K562 (cell line): ENCODE data around the gene ZNF488. TPM values are rescaled to one million over a fixed set of nuclear protein-coding genes. Genes with fewer than 3 reads are reported as not detected.

Source experiments
- ATAC-seq: fragments of 200-7000 bp; cut with Tn5 transposase; 3 replicates; pipeline ENCODE4 v1.9.1; 2020; ENCODE audit warnings: moderate library complexity
- Bru-seq: library from RNA; stranded (reverse); fragments of 400-500 nt; gene quantifications from one replicate; lab custom pipeline; 2021; lab: Mats Ljungman, UMichigan
- BruChase-seq, 2 experiments: library from RNA; stranded (reverse); fragments of 400-500 nt; gene quantifications; one replicate each; lab custom pipeline; 2021; lab: Mats Ljungman, UMichigan
- BruUV-seq: library from RNA; stranded (reverse); fragments of 400-500 nt; replicated peaks from 2 replicates; lab custom pipeline; 2021; lab: Mats Ljungman, UMichigan
- CTCF ChIA-PET: fragments of 300-600 bp; formaldehyde crosslinking; extraction: SDS; loops from one replicate; lab custom pipeline; 2021; ENCODE audit warnings: low intra/inter-chr PET ratio; lab: Yijun Ruan, JAX
- POLR2A ChIA-PET: fragments of 300-600, 350-650 bp; sonication (Branson Sonifier 250); formaldehyde crosslinking; extraction: SDS; loops from one replicate; lab custom pipeline; 2021; ENCODE audit warnings: antibody characterized with exemption, inconsistent platforms; lab: Yijun Ruan, JAX
- DNase-seq, 4 experiments: peaks; one replicate each; pipeline versions ENCODE4 v3.0.0 to v3.0.0-alpha.2; 2011 to 2018; ENCODE audit warnings: low spot score in 3 of 4, mixed read lengths in 3 of 4; ENCODE audit errors: extremely low read depth in 1 of 4
- FAIRE-seq: peaks from 2 replicates; lab custom pipeline; 2011; peaks lifted over from hg19 to GRCh38; lab: Jason Lieb, UNC
- H2AFZ ChIP-seq: 2 replicates; pipeline ENCODE4 v1.6.0; 2011; ENCODE audit warnings: low read depth, low read length, control low read depth, inconsistent platforms
- H3K27ac ChIP-seq: fragments of 200-600 bp; 3 replicates; pipeline ENCODE4 v1.8.0; 2011; ENCODE audit warnings: low read depth, mild to moderate bottlenecking, control low read depth, inconsistent platforms, low read length, moderate library complexity, mixed read lengths; ENCODE audit errors: extremely low read depth
- H3K27me3 ChIP-seq, 2 experiments: fragments of 300-600 bp in 1 of 2; 2 replicates in 1 of 2; 3 replicates in 1 of 2; pipeline versions ENCODE4 v1.6.0 to v1.8.0; 2011; ENCODE audit warnings: inconsistent platforms in 2 of 2, low read length in 2 of 2, mild to moderate bottlenecking in 1 of 2, mixed read lengths in 1 of 2, moderate library complexity in 1 of 2; ENCODE audit not compliant: control insufficient read depth in 2 of 2, insufficient read depth in 2 of 2
- H3K36me3 ChIP-seq: fragments of 300-600 bp; 3 replicates; pipeline ENCODE4 v1.8.0; 2011; ENCODE audit warnings: mild to moderate bottlenecking, low read length, inconsistent platforms; ENCODE audit not compliant: control insufficient read depth, insufficient read depth
- H3K4me1 ChIP-seq, 2 experiments: fragments of 200-600 bp in 1 of 2; replicated peaks in 1 of 2; 2 replicates in 1 of 2; 3 replicates in 1 of 2; pipeline versions ENCODE4 v1.5.1 to v1.8.0; 2011; ENCODE audit warnings: inconsistent platforms in 2 of 2, low read length in 2 of 2, mild to moderate bottlenecking in 1 of 2, mixed read lengths in 1 of 2, moderate library complexity in 1 of 2; ENCODE audit not compliant: control insufficient read depth in 2 of 2, insufficient read depth in 2 of 2
- H3K4me2 ChIP-seq: 2 replicates; pipeline ENCODE4 v1.6.1; 2011; ENCODE audit warnings: low read length, control low read depth, inconsistent platforms, mixed read lengths; ENCODE audit not compliant: insufficient read depth
- H3K4me3 ChIP-seq: fragments of 200-600 bp; sonication (generic), shearing (Covaris generic); 2 replicates; pipeline ENCODE4 v1.5.1; 2016; ENCODE audit warnings: control low read depth, inconsistent platforms
- H3K79me2 ChIP-seq: fragments of 200-600 bp; 3 replicates; pipeline ENCODE4 v1.8.0; 2011; ENCODE audit warnings: low read length, inconsistent platforms; ENCODE audit not compliant: control insufficient read depth, insufficient read depth
- H3K9ac ChIP-seq, 2 experiments: 2 replicates each; pipeline versions ENCODE4 v1.6.0 to v1.6.1; 2011; ENCODE audit warnings: low read depth in 2 of 2, low read length in 2 of 2, control low read depth in 1 of 2, inconsistent platforms in 1 of 2, mild to moderate bottlenecking in 1 of 2, mixed read lengths in 1 of 2; ENCODE audit not compliant: insufficient read depth in 1 of 2
- H3K9me1 ChIP-seq: one replicate; pipeline ENCODE4 v1.6.0; 2011; ENCODE audit warnings: inconsistent platforms, mild to moderate bottlenecking, low read length, moderate library complexity; ENCODE audit not compliant: control insufficient read depth, insufficient read depth
- H3K9me3 ChIP-seq: replicated peaks from 2 replicates; pipeline ENCODE4 v1.5.1; 2011; ENCODE audit warnings: low read depth, low read length, inconsistent platforms; ENCODE audit not compliant: control insufficient read depth, insufficient read depth
- H4K20me1 ChIP-seq: replicated peaks from 2 replicates; pipeline ENCODE4 v1.6.1; 2011; ENCODE audit warnings: low read length, inconsistent platforms, mixed read lengths; ENCODE audit not compliant: control insufficient read depth, insufficient read depth
- ATF1 ChIP-seq, 2 experiments: fragments of 450-650 bp in 1 of 2; IDR thresholded peaks; 2 replicates each; pipeline ENCODE4 v1.6.1; 2016; ENCODE audit warnings: missing compliant biosample characterization in 1 of 2, missing genetic modification characterization in 1 of 2
- BDP1 ChIP-seq: IDR thresholded peaks from 3 replicates; pipeline ENCODE4 v1.6.1; 2011; ENCODE audit not compliant: insufficient read length, insufficient read depth
- HMGN3 ChIP-seq: IDR thresholded peaks from 2 replicates; pipeline ENCODE4 v1.6.1; 2011; ENCODE audit warnings: borderline replicate concordance, low read depth, mild to moderate bottlenecking, mixed read lengths, low read length; ENCODE audit not compliant: insufficient read length; ENCODE audit errors: extremely low read depth
- NR2C2 ChIP-seq, 2 experiments: fragments of 200-800 bp in 1 of 2; sonication (Bioruptor generic) in 1 of 2; sonication (generic) in 1 of 2; formaldehyde crosslinking in 1 of 2; IDR thresholded peaks; 2 replicates each; pipeline versions ENCODE4 v1.6.1 to v1.8.0; 2016 to 2022; ENCODE audit warnings: mild to moderate bottlenecking in 1 of 2, missing compliant biosample characterization in 1 of 2, missing genetic modification characterization in 1 of 2, missing genetic modification reagents in 1 of 2
- RB1 ChIP-seq: fragments of 450-650 bp; IDR thresholded peaks from 2 replicates; pipeline ENCODE4 v1.6.1; 2017; ENCODE audit warnings: low read depth, mild to moderate bottlenecking
- RFX5 ChIP-seq: IDR thresholded peaks from 2 replicates; pipeline ENCODE4 v1.6.1; 2011; ENCODE audit warnings: low read depth, mild to moderate bottlenecking, improper control_type of control experiment, low read length
- SIN3A ChIP-seq, 2 experiments: fragments of 150-350 bp in 1 of 2; IDR thresholded peaks; 2 replicates each; pipeline ENCODE4 v1.6.1; 2011 to 2016; ENCODE audit warnings: borderline replicate concordance in 2 of 2, low read depth in 2 of 2, low read length in 2 of 2, mild to moderate bottlenecking in 2 of 2, moderate library complexity in 2 of 2; ENCODE audit not compliant: control insufficient read depth in 1 of 2
- YY1 ChIP-seq, 3 experiments: IDR thresholded peaks; 2 replicates each; pipeline ENCODE4 v1.6.1; 2011; ENCODE audit warnings: low read length in 2 of 3, mild to moderate bottlenecking in 2 of 3, moderate library complexity in 2 of 3, borderline replicate concordance in 1 of 3, control low read depth in 1 of 3, low read depth in 1 of 3; ENCODE audit not compliant: insufficient read depth in 3 of 3, insufficient replicate concordance in 2 of 3, control insufficient read depth in 1 of 3, insufficient read length in 1 of 3; ENCODE audit errors: extremely low read depth in 1 of 3
- ZBTB7A ChIP-seq: IDR thresholded peaks from 2 replicates; pipeline ENCODE4 v1.6.1; 2011; ENCODE audit warnings: low read depth, mild to moderate bottlenecking, low read length, moderate library complexity, borderline replicate concordance; ENCODE audit not compliant: control insufficient read depth
- WGBS: fragments of 100-300 bp; shearing (Covaris generic); methylation state at CpG from one replicate; pipeline ENCODE4 v1.1.6; 2016; ENCODE audit warnings: low coverage, mixed read lengths; ENCODE audit not compliant: insufficient coverage; ENCODE audit errors: missing lambda C conversion rate; 5-methylcytosine and 5-hydroxymethylcytosine counted together
- in situ Hi-C: fragments of 300-500 bp; cut with MboI; formaldehyde crosslinking; loops from 4 replicates; pipeline ENCODE4 v1.15.0; 2018; ENCODE audit warnings: inconsistent platforms, mixed read lengths
- intact Hi-C: fragments of 100-400 bp; cut with micrococcal nuclease; formaldehyde crosslinking; loops from 2 replicates; pipeline ENCODE4 v1.14.2; 2022
- long read RNA-seq, 3 experiments: library from polyadenylated mRNA in 2 of 3; library from RNA in 1 of 3; unstranded in 2 of 3; stranded (forward) in 1 of 3; transcript quantifications; one replicate each; pipeline ENCODE4 v2.0.0, GENCODE V29; 2019 to 2022
- polyA minus RNA-seq, 3 experiments: library from RNA; depleted of rRNA, polyadenylated mRNA; stranded (reverse); fragments of >200 nt; gene quantifications; 2 replicates each; pipeline ENCODE4 v1.2.3, GENCODE V29; 2011
- polyA plus RNA-seq, 8 experiments: library from polyadenylated mRNA; depleted of rRNA in 4 of 8; stranded (reverse) in 5 of 8; unstranded in 3 of 8; fragments of >200 nt; fragmentation: Nextera tagmentation in 2 of 8; fragmentation: Illumina TruSeq in 1 of 8; extraction: Ambion mirVana in 2 of 8; extraction: Trizol in 1 of 8; gene quantifications; 2 replicates each; pipeline versions ENCODE4 v1.2.1 to v1.2.3, GENCODE V29; 2011 to 2014; ENCODE audit warnings: inconsistent platforms in 1 of 8, missing spikeins in 1 of 8
- total RNA-seq, 7 experiments: library from RNA; depleted of rRNA in 6 of 7; stranded (reverse); fragments of >200 nt in 6 of 7; fragmentation: Illumina TruSeq in 2 of 7; extraction: Trizol in 2 of 7; gene quantifications; 2 replicates each; pipeline versions ENCODE4 v1.2.1 to v1.2.3, GENCODE V29; 2011 to 2021; ENCODE audit warnings: low replicate concordance in 1 of 7
- TF ChIP-seq, protein P1 (sequence below), 2 experiments: IDR thresholded peaks; 2 replicates each; pipeline ENCODE4 v1.6.1; 2011; ENCODE audit warnings: borderline replicate concordance in 1 of 2, control low read depth in 1 of 2, low read depth in 1 of 2, low read length in 1 of 2, mild to moderate bottlenecking in 1 of 2, mixed read lengths in 1 of 2, moderate library complexity in 1 of 2; ENCODE audit not compliant: insufficient read depth in 1 of 2, insufficient read length in 1 of 2, poor library complexity in 1 of 2, severe bottlenecking in 1 of 2; ENCODE audit errors: extremely low read depth in 1 of 2

The ZNF488 gene
- total RNA-seq (2011; cell fraction: chromatin; rRNA removed; ENCODE audit: low replicate concordance): 0.30 TPM in 1 of 2 replicates, not detected in the other
- total RNA-seq (2011; cell fraction: nucleolus; rRNA removed): 0.13 and 0.33 TPM in 2 replicates
- not detected in 2 replicates for total RNA-seq (2011; cell fraction: nucleoplasm; rRNA removed)
- not detected in 2 replicates for total RNA-seq (2014; rRNA removed)
- not detected in 2 replicates for total RNA-seq (2014; rRNA removed; fragmentation: Illumina TruSeq; extraction: Trizol)
- 0.04 TPM in 1 of 2 replicates, not detected in the other for total RNA-seq (2015; rRNA removed; fragmentation: Illumina TruSeq; extraction: Trizol)
- total RNA-seq (2021): 0.07 and 0.11 TPM in 2 replicates
- 0.04 and 0.08 TPM in 2 replicates for polyA plus RNA-seq (2011; rRNA removed)
- polyA plus RNA-seq (2011; cell fraction: cytosol; rRNA removed): 0.01 and 0.15 TPM in 2 replicates
- polyA plus RNA-seq (2011; cell fraction: nucleus; rRNA removed): 0.13 TPM in 1 of 2 replicates, not detected in the other
- polyA plus RNA-seq (2012): 0.05 TPM in 1 of 2 replicates, not detected in the other
- 0.09 TPM in 1 of 2 replicates, not detected in the other for polyA plus RNA-seq (2014; fragmentation: Illumina TruSeq; extraction: Trizol)
- under 1 TPM in 1 of 2 experiments, not detected in 1; 0.03 TPM for polyA plus RNA-seq (2014; fragmentation: Nextera tagmentation; extraction: Ambion mirVana)
- polyA plus RNA-seq (2014; rRNA removed): 0.04 TPM in 1 of 2 replicates, not detected in the other
- 0.14 TPM in 1 of 2 replicates, not detected in the other for polyA minus RNA-seq (2011; rRNA and poly(A)+ RNA removed)
- not detected in 2 replicates for polyA minus RNA-seq (2011; cell fraction: cytosol; rRNA and poly(A)+ RNA removed)
- polyA minus RNA-seq (2011; cell fraction: nucleus; rRNA and poly(A)+ RNA removed): 0.11 and 0.13 TPM in 2 replicates
- percentile 28 among the genes with signal in this experiment for Bru-seq, nascent RNA
- percentile 5 among the genes with signal in this experiment for BruChase-seq, experiment 1, labeled RNA remaining after a 2-hour chase
- BruChase-seq, experiment 2, labeled RNA remaining after a 6-hour chase: percentile 12 among the genes with signal in this experiment
- long read RNA-seq, experiment 1: 0 reads
- long read RNA-seq, experiment 2: 0 reads
- long read RNA-seq, experiment 3: 0 reads

DNA sequence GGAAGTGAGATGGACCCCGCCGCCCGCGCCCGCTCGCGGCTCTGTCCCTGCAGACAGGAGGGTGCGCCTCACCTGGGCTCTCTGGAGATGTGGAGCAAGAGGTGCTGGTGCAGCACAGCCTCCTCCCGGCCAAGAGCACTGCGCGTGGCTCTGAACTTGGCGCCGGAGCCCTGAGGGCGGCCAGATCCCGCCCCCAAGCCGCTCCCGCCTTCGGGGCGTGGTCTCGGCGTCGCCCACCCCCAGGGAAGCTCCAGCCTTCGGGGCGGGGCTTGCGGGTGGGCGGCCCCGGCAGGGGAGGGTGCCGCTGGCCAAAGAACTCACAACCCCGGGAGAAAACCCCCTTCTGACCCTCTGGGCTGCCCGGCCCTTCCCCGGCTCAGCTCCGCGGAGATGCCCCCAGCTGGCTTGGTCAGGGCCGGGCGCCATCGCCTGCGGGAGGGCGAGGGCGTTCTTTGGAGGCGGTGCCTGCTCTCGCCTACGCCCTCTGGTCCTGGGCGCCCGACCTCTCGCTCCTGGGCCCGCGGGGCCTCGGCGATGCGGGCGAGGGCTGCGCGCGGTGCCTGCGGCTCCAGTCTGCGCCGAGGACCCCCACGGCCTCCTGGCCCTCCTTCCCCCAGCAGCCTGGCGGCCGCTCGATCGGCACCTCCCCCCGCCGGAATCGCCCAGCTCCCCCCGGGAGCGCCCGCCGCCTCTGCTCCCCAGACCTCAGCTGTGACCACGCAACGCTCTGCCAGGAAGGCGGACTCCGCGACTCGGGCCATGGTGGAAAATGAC is at the start of gene ZNF488:
ZNF488 (minus strand) TSS at position 146 of the 774 bp plus-strand sequence. CDS start 15,464 bp downstream, outside the sequence.
- no peaks in the 10 kb centered on the region for H3K36me3 ChIP-seq
- peak; percentile 99 for ATAC-seq
- peak within 1 kb of the TSS; percentile 59 for H3K4me3 ChIP-seq
- no TSS peak for BruUV-seq
- H3K9me3 ChIP-seq: no peaks in the 10 kb centered on the region; the same call in 1 of the 2 replicates
- peak; percentile 89 to 100 (median 99) for DNase-seq
- in situ Hi-C loops (loop anchor here (5.0 kb wide), 2 partner anchors 1102 to 1277 kb away; no protein-coding TSS in a partner anchor), intact Hi-C loops (no loop called here)
- CTCF ChIA-PET: no interaction called here
- peaks cover 0 to 14% of the 10 kb centered on the region in 2 experiments; a peak in 3 of 5 replicates for H3K4me1 ChIP-seq
- peaks cover 13 to 33% of the 10 kb centered on the region in 2 experiments for H3K27me3 ChIP-seq
- H3K9ac ChIP-seq: peak within 1 kb of the TSS in 1 of 2 experiments; percentile 73; a peak in 2 of 4 replicates
- WGBS: 1% methylated on average over 60 of the region's 75 CpGs
- H3K4me2 ChIP-seq: peak within 1 kb of the TSS; percentile 81
- H3K9me1 ChIP-seq: no peaks in the 10 kb centered on the region
- H3K27ac ChIP-seq: no peak within 1 kb of the TSS
- no peak for FAIRE-seq
- POLR2A ChIA-PET: interaction anchor here (0.5 to 1.6 kb wide), 3 partner anchors 10 to 95 kb away, joined by 3 to 4 read pairs (median 3); no protein-coding TSS in a partner anchor
- no peaks in the 10 kb centered on the region for H3K79me2 ChIP-seq
- peak within 1 kb of the TSS; percentile 92 for H2AFZ ChIP-seq
- H4K20me1 ChIP-seq: 0 out of 2 replicates have a peak, but pooled peaks cover 4% of the 10 kb centered on the region
- TF ChIP-seq RB1 (peak; percentile 64), BDP1 (no peak), SIN3A (IDR thresholded peaks at IDR 0.05; ENCODE audit: borderline replicate concordance in 2 of 2, control insufficient read depth in 1 of 2, low read depth in 2 of 2, low read length in 2 of 2) (peak in 1 of 2 experiments; percentile 40; a peak in 2 of 4 replicates), ATF1 (CRISPR knock-in tag; IDR thresholded peaks at IDR 0.05) (no peak), ATF1 (tag; IDR thresholded peaks at IDR 0.05) (0 out of 2 replicates have a peak, but pooled peaks have one; percentile 45), HMGN3 (peak; percentile 22), RFX5 (no peak), ZBTB7A (peak; percentile 82; the same call in 1 of the 2 replicates), NR2C2 (CRISPR knock-in tag; IDR thresholded peaks at IDR 0.05) (no peak), NR2C2 (tag; IDR thresholded peaks at IDR 0.05) (no peak), YY1 (IDR thresholded peaks at IDR 0.05; ENCODE audit: borderline replicate concordance in 1 of 3, control insufficient read depth in 1 of 3, extremely low read depth in 1 of 3, insufficient read depth in 3 of 3, insufficient read length in 1 of 3, insufficient replicate concordance in 2 of 3, low read depth in 1 of 3, low read length in 2 of 3) (peak in 1 of 3 experiments; percentile 47)
- TF ChIP-seq, protein P1, sequence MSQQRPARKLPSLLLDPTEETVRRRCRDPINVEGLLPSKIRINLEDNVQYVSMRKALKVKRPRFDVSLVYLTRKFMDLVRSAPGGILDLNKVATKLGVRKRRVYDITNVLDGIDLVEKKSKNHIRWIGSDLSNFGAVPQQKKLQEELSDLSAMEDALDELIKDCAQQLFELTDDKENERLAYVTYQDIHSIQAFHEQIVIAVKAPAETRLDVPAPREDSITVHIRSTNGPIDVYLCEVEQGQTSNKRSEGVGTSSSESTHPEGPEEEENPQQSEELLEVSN (IDR thresholded peaks at IDR 0.05; ENCODE audit: borderline replicate concordance in 1 of 2, extremely low read depth in 1 of 2, insufficient read depth in 1 of 2, insufficient read length in 1 of 2, low read depth in 1 of 2, low read length in 1 of 2, poor library complexity in 1 of 2, severe bottlenecking in 1 of 2): peak; percentile 58 to 83
